Esophagus muscularis mucosa (tissue), 4 donors: Measurements from ENCODE around the gene KCND3.

Source experiments
- EP300 ChIP-seq: sonication (generic); formaldehyde crosslinking; IDR thresholded peaks from one replicate; pipeline ENCODE4 v1.6.1; 2017; ENCODE audit warnings: antibody characterized with exemption
- POLR2A ChIP-seq: fragments of 450-650 bp; IDR thresholded peaks from one replicate; pipeline ENCODE4 v1.6.1; 2017; ENCODE audit warnings: antibody characterized with exemption, moderate library complexity, mild to moderate bottlenecking, low read depth
- TF ChIP-seq, protein P1 (sequence below), 3 experiments: fragments of 200-600 bp in 2 of 3; fragments of 450-650 bp in 1 of 3; sonication (generic) in 2 of 3; IDR thresholded peaks; one replicate each; pipeline ENCODE4 v1.5.1; 2017 to 2019; ENCODE audit warnings: antibody characterized with exemption in 3 of 3, mild to moderate bottlenecking in 2 of 3, moderate library complexity in 1 of 3

DNA sequence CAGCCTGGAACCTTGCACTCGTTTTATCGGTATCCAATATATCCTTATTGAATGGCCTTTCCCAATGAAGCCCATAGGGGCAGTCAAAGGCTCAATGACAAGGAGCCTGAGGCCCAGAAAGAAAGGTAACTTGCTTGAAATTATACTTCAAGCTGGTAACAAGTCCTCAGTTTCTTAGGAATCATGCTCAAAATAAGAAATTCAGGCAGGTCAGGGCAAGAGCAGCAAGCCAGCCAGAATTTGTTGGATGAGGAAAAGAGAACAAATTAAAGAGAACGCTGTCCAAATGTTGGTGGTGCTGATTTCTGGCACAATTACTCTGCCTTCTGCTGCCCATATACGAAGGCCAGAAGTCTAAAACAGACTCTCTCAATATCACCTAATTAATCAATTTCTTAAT, 156.1 kb downstream of the KCND3 start:
- TF ChIP-seq, protein P1, sequence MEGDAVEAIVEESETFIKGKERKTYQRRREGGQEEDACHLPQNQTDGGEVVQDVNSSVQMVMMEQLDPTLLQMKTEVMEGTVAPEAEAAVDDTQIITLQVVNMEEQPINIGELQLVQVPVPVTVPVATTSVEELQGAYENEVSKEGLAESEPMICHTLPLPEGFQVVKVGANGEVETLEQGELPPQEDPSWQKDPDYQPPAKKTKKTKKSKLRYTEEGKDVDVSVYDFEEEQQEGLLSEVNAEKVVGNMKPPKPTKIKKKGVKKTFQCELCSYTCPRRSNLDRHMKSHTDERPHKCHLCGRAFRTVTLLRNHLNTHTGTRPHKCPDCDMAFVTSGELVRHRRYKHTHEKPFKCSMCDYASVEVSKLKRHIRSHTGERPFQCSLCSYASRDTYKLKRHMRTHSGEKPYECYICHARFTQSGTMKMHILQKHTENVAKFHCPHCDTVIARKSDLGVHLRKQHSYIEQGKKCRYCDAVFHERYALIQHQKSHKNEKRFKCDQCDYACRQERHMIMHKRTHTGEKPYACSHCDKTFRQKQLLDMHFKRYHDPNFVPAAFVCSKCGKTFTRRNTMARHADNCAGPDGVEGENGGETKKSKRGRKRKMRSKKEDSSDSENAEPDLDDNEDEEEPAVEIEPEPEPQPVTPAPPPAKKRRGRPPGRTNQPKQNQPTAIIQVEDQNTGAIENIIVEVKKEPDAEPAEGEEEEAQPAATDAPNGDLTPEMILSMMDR (IDR thresholded peaks at IDR 0.05): no peak
- TF ChIP-seq POLR2A: no peak
- no peak for TF ChIP-seq EP300
